Measurements from ENCODE around the gene LRMDA.

The LRMDA gene

GRCh38 chr10:75402486-75403143, 28.8 kb upstream of the LRMDA start:
- DNase-seq = no peak

- no peak for DNase-seq
Measured at GRCh38 chr10:75403144-75403938, 28.1 kb upstream of the LRMDA start.

- no peak for DNase-seq
Measured at GRCh38 chr10:75403939-75404814, 27.2 kb upstream of the LRMDA start.

GRCh38 chr10:75404815-75405597, 26.4 kb upstream of the LRMDA start:
- no peak for DNase-seq

- DNase-seq = no peak
Measured at GRCh38 chr10:75405598-75406461, 25.6 kb upstream of the LRMDA start.

- DNase-seq = no peak
Measured at GRCh38 chr10:75406462-75407223, 24.8 kb upstream of the LRMDA start.

GRCh38 chr10:75407224-75407712, 24.2 kb upstream of the LRMDA start:
- no peak for DNase-seq

- no peak for DNase-seq
Measured at GRCh38 chr10:75407713-75408508, 23.5 kb upstream of the LRMDA start.

- DNase-seq = no peak
Measured at GRCh38 chr10:75408509-75408875, 22.9 kb upstream of the LRMDA start.

GRCh38 chr10:75408911-75409885, 22.2 kb upstream of the LRMDA start:
- peak; percentile 36 for DNase-seq

GRCh38 chr10:75410132-75411005, 21.1 kb upstream of the LRMDA start:
- no peak for DNase-seq

- no peak for DNase-seq
Measured at GRCh38 chr10:75414527-75414926, 16.9 kb upstream of the LRMDA start.

GRCh38 chr10:75417522-75417927, 13.9 kb upstream of the LRMDA start:
- DNase-seq = no peak

GRCh38 chr10:75418293-75418692, 13.1 kb upstream of the LRMDA start:
- no peak for DNase-seq

GRCh38 chr10:75418712-75419111, 12.7 kb upstream of the LRMDA start:
- DNase-seq = no peak

- DNase-seq = no peak
Measured at GRCh38 chr10:75422913-75423312, 8.5 kb upstream of the LRMDA start.

GRCh38 chr10:75424571-75424970, 6.9 kb upstream of the LRMDA start:
- DNase-seq = no peak
